Measurements from ENCODE around the gene C21orf91.
"Not testable (repeated sequence)": the region's sequence is repeated elsewhere in the genome, so short reads cannot be mapped to it uniquely, and the experiment has no call there.

The C21orf91 gene

GRCh38 chr21:17775431-17776126 lies 43.6 kb downstream of the C21orf91 start:
- Histone ChIP-seq H3K4me1 (ENCODE audit: insufficient read depth, low read length, poor library complexity, severe bottlenecking) (peaks cover 46% of the 10 kb centered on the region), H3K9me2 (replicated peaks; ENCODE audit: low read depth, low read length) (no peaks in the 10 kb centered on the region), H3K9me3 (ENCODE audit: insufficient read depth, low read depth, low read length) (no peaks in the 10 kb centered on the region), H3F3A (ENCODE audit: low read depth) (no peaks in the 10 kb centered on the region), H4K20me1 (ENCODE audit: insufficient read depth, low read length, poor library complexity, severe bottlenecking) (no peaks in the 10 kb centered on the region), H3K4me2 (ENCODE audit: low read depth, low read length, poor library complexity, severe bottlenecking) (peak overlapping the region; percentile 53), H3K9ac (ENCODE audit: low read depth, low read length, poor library complexity, severe bottlenecking) (peak overlapping the region; percentile 47), H3K4me3 (ENCODE audit: low read length, poor library complexity, severe bottlenecking) (no peak overlapping the region), H3K79me2 (ENCODE audit: insufficient read depth, low read length) (no peaks in the 10 kb centered on the region), H3K36me3 (ENCODE audit: insufficient read depth, low read length) (no peaks in the 10 kb centered on the region), H2AFZ (ENCODE audit: low read length) (peak overlapping the region; percentile 57), H3K27me3 (ENCODE audit: insufficient read depth, low read length, poor library complexity, severe bottlenecking) (no peaks in the 10 kb centered on the region)
- no peak for TF ChIP-seq CTCF (conservative IDR thresholded peaks at IDR 0.05; ENCODE audit: low read length)
- TF ChIP-seq EZH2phosphoT487 (IDR thresholded peaks at IDR 0.05; ENCODE audit: borderline replicate concordance): no peak

- peak overlapping the region; percentile 47 for H3K9ac ChIP-seq (ENCODE audit: low read depth, low read length, poor library complexity, severe bottlenecking)
- H3K79me2 ChIP-seq (ENCODE audit: insufficient read depth, low read length); H3K9me3 ChIP-seq (ENCODE audit: insufficient read depth, low read depth, low read length); H3K36me3 ChIP-seq (ENCODE audit: insufficient read depth, low read length); H3K4me3 ChIP-seq (ENCODE audit: low read length, poor library complexity, severe bottlenecking); H3K4me2 ChIP-seq (ENCODE audit: low read depth, low read length, poor library complexity, severe bottlenecking); H3K27me3 ChIP-seq (ENCODE audit: insufficient read depth, low read length, poor library complexity, severe bottlenecking); H4K20me1 ChIP-seq (ENCODE audit: insufficient read depth, low read length, poor library complexity, severe bottlenecking); H3F3A ChIP-seq (ENCODE audit: low read depth); H3K9me2 ChIP-seq (replicated peaks; ENCODE audit: low read depth, low read length); H2AFZ ChIP-seq (ENCODE audit: low read length): not testable (repeated sequence)
- peaks cover 40% of the 10 kb centered on the region for H3K4me1 ChIP-seq (ENCODE audit: insufficient read depth, low read length, poor library complexity, severe bottlenecking)
These were observed 44.1 kb downstream of the C21orf91 start for GRCh38 chr21:17775021-17775420.

- H2AFZ ChIP-seq (ENCODE audit: low read length): no peak overlapping the region
- no peaks in the 10 kb centered on the region for H3F3A ChIP-seq (ENCODE audit: low read depth)
- H3K36me3 ChIP-seq (ENCODE audit: insufficient read depth, low read length): no peaks in the 10 kb centered on the region
- peaks cover 10% of the 10 kb centered on the region for H3K4me1 ChIP-seq (ENCODE audit: insufficient read depth, low read length, poor library complexity, severe bottlenecking)
- H3K4me2 ChIP-seq (ENCODE audit: low read depth, low read length, poor library complexity, severe bottlenecking): no peak overlapping the region
- no peak overlapping the region for H3K4me3 ChIP-seq (ENCODE audit: low read length, poor library complexity, severe bottlenecking)
- H3K9me3 ChIP-seq (ENCODE audit: insufficient read depth, low read depth, low read length): no peaks in the 10 kb centered on the region
- H3K9ac ChIP-seq (ENCODE audit: low read depth, low read length, poor library complexity, severe bottlenecking): no peak overlapping the region
- no peaks in the 10 kb centered on the region for H3K79me2 ChIP-seq (ENCODE audit: insufficient read depth, low read length)
- no peaks in the 10 kb centered on the region for H3K9me2 ChIP-seq (replicated peaks; ENCODE audit: low read depth, low read length)
- TF ChIP-seq EZH2phosphoT487 (IDR thresholded peaks at IDR 0.05; ENCODE audit: borderline replicate concordance) (no peak), CTCF (conservative IDR thresholded peaks at IDR 0.05; ENCODE audit: low read length) (no peak)
- no peaks in the 10 kb centered on the region for H3K27me3 ChIP-seq (ENCODE audit: insufficient read depth, low read length, poor library complexity, severe bottlenecking)
- no peaks in the 10 kb centered on the region for H4K20me1 ChIP-seq (ENCODE audit: insufficient read depth, low read length, poor library complexity, severe bottlenecking)
These were observed 49.7 kb downstream of the C21orf91 start for GRCh38 chr21:17769447-17769845.

All from Loucy (cell line).